HG03565 (cell line): Measurements from ENCODE around the gene ANKDD1B.
"Not testable (repeated sequence)": the region's sequence is repeated elsewhere in the genome, so short reads cannot be mapped to it uniquely, and the experiment has no call there.

ENCODE experiments used
- ATAC-seq: cut with Tn5 transposase; IDR thresholded peaks from one replicate; pipeline ENCODE4 v1.9.1; 2021; ENCODE audit warnings: mild to moderate bottlenecking, moderate library complexity; ENCODE audit not compliant: unreplicated experiment

ANKDD1B gene

DNA sequence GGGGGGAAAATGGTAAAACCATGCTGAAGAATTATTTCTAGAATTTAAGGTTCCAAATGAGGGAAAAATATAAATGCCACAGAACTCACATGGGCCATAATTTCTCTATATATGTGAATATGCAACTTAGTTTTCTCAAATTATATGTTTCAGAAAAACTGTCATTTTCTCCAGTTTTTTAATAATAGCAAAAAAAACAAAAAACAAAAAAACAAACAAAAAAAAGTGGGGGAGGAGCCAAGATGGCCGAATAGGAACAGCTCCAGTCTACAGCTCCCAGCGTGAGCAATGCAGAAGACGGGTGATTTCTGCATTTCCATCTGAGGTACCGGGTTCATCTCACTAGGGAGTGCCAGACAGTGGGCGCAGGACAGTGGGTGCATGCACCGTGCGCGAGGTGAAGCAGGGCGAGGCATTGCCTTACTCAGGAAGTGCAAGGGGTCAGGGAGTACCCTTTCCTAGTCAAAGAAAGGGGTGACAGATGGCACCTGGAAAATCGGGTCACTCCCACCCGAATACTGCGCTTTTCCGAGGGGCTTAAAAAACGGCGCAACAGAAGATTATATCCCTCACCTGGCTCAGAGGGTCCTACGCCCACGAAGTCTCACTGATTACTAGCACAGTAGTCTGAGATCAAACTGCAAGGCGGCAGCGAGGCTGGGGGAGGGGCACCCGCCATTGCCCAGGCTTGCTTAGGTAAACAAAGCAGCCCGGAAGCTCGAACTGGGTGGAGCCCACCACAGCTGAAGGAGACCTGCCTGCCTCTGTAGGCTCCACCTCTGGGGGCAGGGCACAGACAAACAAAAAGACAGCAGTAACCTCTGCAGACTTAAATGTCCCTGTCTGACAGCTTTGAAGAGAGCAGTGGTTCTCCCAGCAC is 84.5 kb downstream of the ANKDD1B start:
- not testable (repeated sequence) for ATAC-seq

GRCh38 chr5:75701856-75702255 is 90.6 kb downstream of the ANKDD1B start:
- ATAC-seq, result no peak

- ATAC-seq, result no peak
Measured at GRCh38 chr5:75706016-75706415, 94.8 kb downstream of the ANKDD1B start.

- ATAC-seq, result no peak
Measured at GRCh38 chr5:75706775-75707174, 95.5 kb downstream of the ANKDD1B start.

- ATAC-seq, result no peak
Measured at GRCh38 chr5:75707911-75708509, 96.8 kb downstream of the ANKDD1B start.

DNA sequence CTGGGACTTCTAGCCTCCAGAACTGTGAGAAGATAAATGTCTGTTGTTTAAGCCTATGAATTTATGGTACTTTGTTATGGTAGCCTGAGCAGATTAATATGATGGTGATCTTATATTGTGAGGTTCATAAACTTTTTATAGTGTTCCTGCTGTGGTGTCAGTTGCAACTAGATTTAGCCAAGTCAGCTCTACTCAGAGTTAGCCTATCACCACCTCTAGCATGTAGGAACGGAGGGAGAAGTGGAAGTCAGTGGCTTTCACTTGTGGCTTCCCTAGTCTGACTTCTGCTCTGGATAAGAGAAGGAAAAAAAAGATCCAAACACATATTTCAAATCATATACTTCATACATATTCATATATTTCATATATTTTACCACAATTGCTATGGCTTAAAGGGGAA is 99.4 kb downstream of the ANKDD1B start:
- ATAC-seq, result no peak

- ATAC-seq, result no peak
Measured at GRCh38 chr5:75711151-75711550, 99.9 kb downstream of the ANKDD1B start.

- ATAC-seq, result no peak
Measured at GRCh38 chr5:75712091-75712490, 100.8 kb downstream of the ANKDD1B start.

DNA sequence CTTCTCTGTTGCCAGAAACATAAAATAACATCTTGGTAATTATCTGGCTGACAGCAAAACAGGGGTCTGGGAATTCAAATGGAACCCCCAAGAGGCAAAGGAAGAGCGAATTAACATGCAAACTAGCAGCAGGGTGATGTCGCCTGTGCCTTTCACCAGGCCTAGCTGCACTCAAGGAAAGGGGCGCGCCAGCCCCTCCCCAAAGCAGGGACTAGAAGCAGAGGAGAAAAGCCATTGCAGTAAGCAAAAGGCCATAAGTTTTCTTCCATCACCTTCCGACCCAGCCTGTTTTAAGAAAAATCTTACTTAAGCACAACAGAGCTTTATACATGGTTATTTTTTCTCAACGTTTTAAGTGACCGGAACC is 105.4 kb downstream of the ANKDD1B start:
- ATAC-seq, result peak; percentile 9

DNA sequence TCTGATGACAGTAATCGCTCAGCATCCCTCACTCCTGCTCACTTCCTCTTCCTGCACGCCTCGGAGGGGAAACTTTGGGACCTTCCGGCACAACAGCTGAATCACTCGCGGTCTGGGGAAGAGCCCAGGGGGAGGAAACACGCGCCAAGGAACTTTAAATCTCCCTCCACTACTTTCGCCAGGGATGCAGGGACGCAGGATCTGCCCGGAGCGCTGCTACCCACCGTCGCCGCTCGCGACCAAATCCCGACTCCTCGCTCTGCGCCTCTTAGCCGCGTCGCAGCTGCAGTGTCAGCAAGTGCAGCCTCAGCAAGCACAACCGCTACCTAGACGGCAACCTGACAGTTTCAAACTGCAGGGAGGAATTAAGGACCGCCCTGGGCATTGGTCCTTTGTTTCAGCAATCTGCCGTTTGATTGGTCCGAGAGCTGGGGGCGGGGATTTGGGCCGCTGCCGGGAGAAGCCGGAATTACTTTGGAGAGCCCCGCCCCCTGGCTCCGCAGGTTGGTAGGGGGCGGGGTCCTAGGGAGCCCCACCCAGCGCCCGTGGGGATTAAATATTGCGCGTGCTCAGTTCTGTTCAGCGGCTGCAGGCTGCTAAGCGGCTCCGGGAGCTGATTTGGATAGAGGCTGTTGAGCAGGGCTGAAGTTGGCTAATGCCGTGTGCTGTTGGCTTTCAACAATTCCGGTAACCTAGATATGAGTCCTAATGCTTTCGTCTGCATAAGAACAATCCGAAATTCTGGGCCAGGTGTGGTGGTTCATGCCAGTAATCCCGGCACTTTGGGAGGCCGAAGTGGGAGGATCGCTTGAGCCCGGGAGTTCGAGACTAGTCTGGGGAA is 106.0 kb downstream of the ANKDD1B start, which contains the start of gene POC5:
Gene POC5 (minus strand): TSS at position 356 of the 841 bp plus-strand sequence. CDS start 4,500 bp downstream, outside the sequence.
- ATAC-seq, result peak; percentile 85

DNA sequence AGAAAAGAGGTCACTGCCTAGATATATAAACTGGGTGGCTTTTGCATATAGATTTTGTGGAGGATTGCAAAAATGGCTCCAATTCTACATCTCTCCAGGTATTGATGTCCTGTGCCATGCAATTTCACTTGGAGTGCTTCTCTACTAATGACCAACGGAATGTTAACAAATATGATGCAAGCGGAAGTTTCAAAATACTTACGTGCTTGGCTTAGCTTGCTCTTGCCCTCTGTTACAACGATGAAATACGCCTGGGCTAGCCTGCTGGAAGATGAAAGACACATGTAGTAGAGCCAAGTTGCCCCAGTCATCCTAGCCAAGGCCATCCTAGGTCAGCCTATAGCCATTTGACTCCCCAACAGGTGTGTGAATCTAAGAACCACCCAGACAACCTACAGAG is 109.6 kb downstream of the ANKDD1B start:
- no peak for ATAC-seq
